ENCODE data around the gene KCNA3.

The KCNA3 gene

DNA sequence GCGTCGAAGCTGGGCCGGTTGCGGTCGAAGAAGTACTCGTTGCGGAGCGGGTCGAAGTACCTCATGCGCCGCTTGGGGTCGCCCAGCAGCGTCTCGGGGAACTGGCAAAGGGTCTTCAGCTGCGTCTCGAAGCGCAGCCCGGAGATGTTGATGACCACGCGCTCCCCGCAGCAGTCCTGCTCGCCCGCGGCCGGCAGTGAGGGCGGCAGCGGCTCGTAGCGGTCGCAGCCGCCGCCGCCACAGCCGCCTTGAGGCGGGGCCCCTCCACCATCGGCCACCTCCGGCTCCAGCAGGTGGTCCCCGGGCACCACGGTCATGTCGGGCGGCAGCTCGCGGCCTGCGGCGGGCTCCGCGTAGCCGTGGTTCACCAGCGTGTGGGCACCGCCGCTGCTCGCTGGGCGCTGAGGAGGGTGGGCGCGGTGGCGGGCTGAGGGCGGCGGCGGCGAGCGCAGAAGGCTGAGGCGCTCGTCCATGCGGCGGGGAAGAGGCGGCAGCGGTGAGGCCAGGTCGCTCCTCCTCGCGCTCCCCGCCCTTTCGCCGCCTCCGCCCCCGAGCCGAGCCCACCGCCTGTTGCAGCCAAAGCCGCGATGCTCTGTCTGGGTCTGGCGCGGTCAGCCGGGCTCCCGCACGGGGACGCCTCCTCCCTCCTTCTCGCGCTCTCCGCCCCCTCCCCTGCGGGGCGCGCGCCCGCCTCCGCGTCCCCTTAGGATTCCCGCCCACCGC is at the start of gene KCNA3:
KCNA3 (minus strand) TSS at position 604 of the 723 bp plus-strand sequence; CDS start at position 473, 131 bp downstream.
- DNase-seq = peak; percentile 88

DNA sequence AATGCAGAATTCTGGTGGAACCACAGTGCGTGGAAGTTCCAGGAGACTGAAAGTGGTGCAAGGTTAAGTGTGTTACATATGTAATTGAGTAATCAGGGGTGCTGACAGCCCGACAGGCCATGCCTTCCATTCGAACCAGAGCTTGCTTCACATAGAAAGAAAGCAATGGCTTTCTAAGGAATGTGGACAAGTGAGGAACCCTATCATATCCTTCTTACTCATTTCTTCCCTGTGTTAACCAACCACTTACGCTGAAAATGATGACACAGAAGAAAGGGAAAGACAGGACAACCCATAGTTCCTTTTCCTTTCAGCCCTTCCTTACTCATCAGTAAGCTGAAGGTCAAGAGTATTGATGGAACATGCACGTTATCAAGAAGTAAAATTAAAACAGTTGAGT is 48.1 kb upstream of the KCNA3 start:
- DNase-seq = no peak

DNA sequence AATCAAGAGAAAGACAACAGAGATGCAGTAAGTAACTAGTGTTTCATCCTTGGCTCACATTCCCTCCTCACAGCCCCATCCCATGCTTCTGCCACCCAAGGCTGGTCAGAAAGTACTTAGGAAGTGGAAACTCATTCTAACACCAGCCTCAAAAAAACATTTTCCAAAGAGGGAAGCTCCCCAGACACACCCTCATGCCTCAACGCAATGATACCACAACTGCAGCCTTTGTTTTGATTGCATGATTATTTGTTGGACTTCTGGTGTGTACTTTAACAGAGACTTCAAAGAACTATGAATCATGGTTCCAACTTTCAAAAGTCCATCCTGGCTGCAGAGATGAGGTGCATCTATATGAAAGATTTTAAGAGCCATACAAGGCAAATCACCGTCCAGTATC is 45.2 kb upstream of the KCNA3 start:
- DNase-seq = no peak

DNA sequence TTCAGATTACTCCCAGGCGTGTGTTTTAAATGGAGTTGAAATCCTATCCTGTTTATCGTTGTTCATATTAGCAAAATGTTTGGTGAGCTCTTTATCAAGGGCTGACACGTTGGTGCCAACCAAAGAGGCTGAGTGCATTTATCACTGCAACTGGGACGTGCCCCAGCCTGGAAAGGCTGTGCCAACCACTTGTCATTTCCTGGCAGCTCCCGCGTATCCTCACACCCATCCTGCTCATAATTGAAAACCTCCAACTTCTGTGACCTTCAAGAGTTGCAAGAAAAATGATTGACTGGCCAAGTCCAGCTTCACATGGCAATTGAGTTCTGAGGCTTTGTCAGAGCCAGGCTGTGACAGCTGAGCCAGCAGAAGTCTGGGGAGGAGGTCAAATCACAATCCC is 43.7 kb upstream of the KCNA3 start:
- no peak for DNase-seq

DNA sequence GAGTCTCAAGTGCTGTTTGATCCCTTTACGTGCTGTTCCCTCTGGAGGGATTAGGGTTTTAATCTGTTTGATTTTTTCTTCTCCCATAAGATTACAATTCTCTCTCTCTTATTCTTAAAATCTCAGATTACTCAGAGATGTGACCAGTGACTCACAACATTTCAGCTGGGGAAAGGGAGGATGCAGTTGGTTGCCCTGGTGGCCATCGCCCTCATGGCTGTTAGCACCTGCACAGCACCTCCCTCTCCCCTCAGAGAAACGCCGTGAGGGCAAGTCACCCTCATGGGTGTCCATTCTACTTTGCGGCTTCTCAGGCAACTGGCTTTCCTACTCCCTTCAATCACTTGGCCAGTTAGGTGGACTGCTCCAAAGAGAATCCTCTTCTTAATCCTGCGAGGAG is 42.4 kb upstream of the KCNA3 start:
- no peak for DNase-seq

DNA sequence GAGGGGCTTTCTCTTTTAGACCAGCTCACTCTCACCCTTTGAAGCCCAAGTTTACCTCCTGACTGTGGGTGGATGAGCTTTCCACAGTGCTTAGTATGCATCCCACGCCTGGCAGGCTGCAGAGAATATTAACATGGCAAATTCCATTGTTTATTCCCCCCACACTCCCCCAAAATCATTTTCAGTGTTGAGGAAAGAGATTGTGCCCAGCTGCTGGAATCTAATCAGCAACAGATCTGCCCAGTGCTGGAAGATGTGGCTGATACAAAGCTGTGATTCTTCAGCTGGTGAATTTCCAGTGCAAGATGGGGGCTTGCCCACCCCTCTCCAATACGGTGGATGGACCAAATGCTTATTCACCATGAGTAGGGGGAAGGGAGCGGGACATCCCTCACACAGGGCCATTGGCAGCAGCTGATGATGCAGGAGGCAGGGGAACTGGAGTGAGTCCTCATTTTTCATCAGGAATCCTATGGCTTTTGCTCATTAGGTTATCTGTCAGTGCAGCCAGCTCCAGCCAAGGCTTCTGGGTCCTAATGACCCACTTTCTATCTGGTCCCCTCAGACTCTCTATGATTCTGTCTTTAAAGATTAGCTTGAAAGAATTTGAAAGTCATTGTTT is 39.7 kb upstream of the KCNA3 start:
- DNase-seq = no peak

DNA sequence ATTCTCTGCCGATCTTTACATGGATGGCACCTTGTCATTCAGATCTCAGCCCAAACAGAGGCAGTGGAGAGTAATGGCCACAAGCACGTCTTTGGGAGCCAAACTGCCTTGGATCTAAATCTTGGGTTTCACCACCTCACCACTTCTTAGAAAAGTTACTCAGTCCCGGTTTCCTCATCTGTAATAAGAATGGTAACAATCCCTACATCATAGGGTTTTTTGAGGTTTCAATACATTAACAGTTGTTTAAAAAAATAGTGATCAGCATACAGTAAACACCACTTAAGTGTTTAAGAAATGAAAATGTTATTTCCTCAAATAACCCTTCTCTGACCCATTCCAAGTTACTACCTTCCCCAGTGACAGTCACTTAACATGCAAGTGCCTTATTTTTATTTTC is 38.5 kb upstream of the KCNA3 start:
- DNase-seq = no peak

DNA sequence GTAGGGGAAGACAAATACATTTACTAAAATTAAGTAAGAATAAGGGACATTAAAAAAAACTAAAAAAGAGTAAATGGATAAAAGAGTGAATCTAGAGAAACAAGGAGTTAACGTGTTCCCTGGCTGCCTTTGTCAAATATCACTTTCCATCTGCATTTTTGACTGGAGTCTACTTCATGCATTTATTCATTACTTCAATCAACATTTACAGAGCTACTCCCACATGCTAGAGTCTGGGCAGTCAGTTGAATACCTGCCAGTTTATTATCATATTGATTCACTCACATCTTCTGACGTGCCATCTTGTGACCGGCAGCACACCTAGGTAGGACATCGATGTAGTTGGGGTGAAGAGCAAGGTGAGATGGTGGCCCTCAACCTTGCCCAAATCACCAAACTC is 35.6 kb upstream of the KCNA3 start:
- no peak for DNase-seq

DNA sequence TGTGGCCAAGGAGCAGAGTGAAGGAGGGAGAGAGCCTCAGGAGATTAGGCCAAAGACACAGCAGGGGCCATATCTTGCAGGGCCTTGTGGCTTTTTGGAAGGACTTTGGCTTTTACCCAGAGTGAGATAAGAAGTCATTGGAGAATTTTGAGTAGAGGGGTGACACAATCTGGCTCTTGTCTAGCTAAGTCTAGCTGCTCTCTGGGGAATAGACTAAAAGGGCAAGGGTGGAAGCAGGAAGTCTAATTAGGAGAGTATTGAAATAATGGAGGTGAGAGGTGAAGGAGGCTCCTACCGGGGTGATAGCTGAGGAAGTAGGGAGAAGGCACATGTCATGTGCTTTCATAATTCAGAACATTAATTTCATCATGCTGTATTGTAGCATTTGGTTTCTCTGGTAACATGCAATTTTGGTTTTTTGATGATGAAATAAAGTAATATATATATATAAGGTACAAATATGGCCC is 34.3 kb upstream of the KCNA3 start:
- DNase-seq = no peak

DNA sequence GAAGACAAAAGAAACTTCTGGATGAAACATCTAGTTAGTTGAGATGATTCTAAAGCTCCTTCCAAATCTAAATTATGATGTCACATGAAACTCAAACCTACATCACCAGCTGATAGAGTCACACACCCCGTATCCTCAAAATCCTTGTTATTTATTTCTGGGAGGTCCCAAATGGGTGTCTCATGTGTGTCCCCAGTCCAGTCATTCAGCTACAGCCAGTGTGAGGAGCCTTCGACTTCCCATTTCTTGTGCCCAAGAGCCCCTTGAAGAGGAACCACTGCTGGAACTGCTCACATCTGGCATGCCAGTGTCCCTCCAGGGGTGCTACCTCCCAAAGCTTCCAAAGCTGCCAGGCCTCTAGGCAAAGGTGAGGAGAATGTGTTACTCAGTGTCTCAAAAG is 32.5 kb upstream of the KCNA3 start:
- DNase-seq = no peak

DNA sequence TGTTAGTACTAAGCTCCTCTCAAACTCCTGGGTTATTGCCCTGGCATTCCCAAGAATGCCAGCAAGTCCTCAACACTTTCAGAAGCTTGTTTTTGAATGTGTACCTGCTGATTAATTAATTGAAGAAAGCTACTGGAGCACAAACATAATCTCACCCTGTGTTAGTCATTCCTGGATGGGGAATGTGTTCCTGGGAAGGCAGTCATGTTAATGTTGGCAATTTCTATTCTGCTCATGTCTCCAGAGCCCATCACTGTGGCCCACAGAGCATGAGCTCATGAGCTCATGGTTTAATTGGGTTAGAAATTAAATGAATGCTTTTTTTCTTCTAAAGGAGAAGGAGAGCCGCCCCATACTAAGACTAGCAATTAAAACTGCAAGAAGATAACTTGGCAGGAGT is 31.9 kb upstream of the KCNA3 start:
- DNase-seq = no peak

DNA sequence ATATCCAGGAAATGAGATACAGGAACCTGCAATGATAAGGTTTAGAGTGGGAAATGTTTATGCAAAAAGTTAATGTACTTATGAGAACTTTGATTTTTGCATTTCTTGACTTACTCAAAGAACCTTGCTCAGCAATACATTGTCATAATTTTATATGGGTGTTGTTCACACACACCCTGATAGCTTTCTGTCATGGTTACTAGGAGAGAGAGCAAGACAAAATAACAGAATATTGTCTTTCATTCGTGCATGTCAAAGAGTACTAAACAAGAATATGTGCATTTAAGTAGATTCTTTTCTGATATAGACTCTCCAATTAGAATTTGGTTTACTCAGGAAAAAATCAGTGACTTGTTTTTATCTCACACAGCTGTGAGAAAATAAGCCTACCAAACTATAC is 27.5 kb upstream of the KCNA3 start:
- no peak for DNase-seq

DNA sequence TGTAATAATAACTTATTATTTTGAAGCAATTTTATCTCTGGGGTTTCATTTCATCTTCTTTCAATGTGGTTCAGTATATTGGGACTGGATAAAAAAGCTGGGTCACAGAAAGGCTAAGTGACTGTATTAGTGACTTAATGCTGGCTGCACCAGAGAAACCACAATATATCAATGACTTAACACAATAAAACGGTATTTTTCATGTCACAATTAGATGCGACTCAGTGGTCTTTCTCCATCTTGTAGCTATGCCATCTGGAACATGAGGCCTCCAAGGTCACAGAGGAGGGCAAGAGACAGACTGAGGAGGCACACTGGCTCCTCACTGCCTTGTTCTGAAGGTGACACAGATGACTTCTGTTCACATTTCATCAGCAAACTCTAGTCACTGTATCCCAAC is 26.0 kb upstream of the KCNA3 start:
- no peak for DNase-seq

DNA sequence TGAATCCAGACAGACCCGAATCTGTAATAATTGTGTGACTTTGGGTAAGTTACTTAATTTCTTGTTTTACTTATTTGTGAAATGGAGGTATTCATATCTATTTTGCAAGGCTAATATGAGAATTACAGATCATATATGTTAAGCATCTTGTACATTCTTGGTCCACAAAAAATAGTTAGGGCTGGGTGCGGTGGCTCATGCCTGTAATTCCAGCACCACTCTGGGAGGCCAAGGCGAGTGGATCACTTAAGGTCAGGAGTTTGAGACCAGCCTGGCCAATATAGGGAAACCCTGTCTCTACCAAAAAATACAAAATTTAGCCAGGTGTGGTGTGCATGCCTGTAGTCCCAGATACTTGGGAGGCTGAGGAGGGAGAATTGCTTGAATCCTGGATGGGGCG is 22.9 kb upstream of the KCNA3 start:
- DNase-seq = no peak

DNA sequence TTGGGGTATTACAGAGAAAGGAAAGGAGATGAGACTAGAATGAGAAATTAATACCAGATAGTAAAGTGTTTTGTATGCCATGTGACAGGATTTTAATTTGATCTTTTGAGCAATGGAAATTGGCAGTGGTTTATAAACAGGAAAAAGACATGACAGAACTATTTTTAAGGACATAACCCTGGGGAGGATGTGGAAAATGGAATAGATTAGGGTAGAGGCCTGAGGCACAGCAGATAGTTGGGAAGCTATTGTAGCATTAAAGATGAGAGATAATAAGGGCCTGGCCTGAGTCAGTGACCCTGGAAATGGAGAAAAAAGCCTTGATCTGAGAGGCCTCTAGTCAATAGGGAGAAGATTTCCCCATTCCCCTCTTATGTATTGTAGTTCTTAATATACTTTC is 22.1 kb upstream of the KCNA3 start:
- no peak for DNase-seq

DNA sequence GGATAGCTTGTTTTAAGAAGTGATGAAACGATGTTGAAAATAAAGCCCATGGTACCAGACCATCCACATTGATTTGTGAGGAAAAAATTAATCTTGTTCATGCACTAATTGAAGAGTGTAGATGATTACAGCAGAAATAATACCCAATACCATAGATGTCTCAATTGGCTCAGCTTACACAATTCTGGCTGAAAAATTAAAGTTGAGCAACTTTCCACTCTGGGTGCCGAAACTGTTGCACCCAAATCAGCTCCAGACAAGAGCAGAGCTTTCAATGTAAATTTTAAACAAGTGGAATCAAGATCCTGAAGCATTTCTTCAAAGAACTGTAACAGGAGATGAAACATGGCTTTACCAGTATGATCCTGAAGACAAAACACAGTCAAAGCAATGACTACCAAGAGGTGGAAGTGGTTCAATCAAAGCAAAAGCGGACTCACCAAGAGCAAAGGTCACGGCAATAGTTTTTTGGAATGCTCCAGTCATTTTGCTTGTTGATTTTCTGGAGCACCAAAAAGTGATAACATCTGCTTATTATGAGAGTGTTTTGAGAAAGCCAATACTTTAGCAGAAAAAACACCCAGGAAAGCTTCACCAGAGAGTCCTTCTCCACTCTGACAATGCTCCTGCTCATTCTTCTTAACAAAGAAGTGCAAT is 16.1 kb upstream of the KCNA3 start:
- DNase-seq = no peak

DNA sequence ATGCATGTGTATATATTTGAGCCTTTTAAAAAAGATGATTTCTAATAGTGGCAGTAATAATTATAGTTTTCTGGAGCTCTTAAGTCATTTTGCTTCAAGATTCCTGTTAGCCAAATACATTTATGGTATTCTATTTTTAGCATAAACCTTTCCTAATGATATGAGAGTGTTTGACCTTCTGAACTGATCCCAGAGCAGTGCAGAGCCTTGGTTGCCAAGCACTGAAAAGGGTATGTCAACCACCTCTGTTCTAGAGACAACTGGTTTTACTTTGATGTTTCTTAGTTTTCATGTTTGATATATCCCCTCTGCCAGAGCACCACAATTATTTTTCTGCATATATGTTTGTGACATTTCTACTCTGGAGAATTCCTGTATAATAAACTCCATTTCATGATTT is 15.1 kb upstream of the KCNA3 start:
- DNase-seq = no peak

DNA sequence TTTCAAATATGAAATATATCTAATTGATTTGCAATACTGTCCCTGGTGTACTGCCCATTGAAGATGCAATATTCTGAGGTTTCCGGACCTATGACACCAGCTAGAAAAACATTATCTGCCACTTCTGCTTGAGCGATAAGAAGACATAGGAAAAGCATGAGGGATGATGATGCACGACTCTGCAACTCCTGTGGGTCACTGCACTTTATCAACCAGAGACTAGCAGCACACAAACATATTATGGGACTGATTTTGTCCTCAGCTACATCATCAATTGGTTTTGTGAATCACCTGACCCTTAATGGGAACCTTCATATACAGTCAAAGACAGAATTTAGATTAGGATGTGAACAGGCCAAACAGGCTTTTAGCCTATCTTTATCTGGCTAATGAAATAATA is 13.8 kb upstream of the KCNA3 start:
- no peak for DNase-seq

DNA sequence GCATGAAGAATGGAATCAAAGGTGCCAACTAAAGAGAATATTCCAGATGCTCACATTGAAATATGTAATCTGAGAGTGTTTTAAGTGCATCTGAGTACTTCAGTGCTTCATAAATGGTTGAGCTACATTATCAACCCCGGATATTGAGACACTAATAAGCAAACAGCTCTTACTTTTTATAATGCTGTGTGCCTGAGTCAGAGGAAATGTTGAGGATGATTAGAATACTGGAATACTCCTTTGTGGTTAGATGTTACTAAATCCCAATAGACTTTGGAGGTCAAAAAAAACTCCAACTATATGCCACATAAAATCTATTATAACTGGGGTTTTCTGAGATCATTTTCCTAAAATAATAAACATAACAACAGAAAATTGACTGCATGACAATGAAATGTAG is 12.5 kb upstream of the KCNA3 start:
- no peak for DNase-seq

DNA sequence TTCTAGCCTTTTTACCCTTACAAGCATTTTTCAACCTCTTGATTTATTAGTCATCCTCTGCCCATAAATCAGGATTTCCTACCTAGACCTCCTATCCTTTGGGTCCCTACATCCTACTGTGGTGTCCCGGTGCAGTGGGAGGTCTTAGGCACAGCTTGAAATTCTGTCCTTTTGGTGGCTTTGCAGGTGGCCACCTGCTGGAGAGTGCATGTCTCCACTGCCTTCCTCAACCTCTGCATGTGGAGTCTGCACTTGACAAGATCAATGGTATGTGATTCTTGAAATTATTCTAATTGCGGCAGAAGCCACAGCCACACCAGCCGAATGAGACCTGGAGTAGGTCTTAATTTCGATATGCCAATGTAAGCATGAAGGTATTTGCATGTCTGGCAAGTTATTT is 11.4 kb upstream of the KCNA3 start:
- peak; percentile 49 for DNase-seq

DNA sequence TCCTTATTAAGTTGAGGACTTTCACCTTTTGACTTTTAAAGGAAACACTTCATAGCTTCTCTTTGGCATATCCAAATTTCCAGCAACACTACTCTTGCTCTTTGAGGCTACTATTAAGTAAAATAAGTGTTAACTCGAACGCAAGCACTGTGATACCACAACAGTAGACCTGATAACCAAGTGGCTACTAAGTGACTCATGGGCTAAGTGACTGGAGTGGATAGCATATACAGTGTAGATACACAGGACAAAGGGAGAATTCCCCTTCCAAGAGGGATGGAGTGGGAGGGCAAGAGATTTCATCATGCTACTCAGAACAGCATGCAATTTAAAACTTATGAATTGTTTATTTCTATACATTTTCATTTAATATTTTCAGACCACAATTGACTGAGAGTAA is 9.8 kb upstream of the KCNA3 start:
- DNase-seq = no peak

DNA sequence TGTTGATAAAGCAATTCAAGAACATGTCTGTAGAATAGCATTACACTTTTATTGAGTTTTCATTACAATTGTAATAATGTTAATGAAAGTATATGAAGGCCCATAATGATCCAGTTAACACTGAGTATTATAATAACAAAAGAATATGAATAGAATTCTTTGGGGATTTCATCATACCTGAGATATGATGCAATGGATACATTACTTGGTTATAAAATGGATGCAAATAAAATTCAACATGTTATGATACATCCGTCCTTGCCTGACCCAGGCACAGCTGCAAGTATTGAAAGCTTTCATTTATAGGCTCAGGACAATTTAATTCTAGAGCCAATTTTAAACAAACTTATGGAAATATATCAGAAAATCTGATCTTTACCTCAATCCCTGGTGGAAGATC is 8.2 kb upstream of the KCNA3 start:
- no peak for DNase-seq

DNA sequence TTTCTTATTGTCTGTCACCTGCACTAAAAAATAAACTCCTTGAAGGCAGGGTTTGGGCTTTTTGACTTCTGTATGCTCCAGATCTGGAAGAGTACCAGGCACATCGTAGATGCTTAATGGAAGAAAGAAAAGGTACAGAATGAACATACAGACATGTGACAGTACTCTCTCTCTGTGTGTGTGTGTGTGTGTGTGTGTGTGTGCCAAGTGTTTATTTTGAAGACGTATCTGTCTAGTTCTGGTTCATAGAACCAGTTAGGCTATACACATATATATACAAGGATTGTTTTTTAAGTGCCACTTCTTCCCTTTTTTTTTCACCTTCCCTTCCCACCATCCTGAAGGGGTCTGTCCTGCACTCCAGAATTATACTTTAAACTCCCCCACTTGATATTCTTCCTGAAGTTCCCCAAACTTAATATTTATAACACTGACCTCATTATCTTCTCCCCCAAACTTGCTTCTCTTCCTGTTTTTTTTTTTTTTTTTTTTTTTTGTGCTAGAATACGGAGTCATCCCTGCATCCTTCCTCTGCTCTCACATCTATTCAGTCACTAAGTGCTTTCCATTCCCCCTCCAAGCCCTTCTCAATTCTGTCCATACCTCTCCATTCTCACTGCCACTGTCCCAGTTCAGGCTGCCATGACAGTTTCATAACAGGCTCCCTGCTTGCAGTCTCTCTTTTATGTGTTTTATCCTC is 5.4 kb upstream of the KCNA3 start:
- DNase-seq = no peak

DNA sequence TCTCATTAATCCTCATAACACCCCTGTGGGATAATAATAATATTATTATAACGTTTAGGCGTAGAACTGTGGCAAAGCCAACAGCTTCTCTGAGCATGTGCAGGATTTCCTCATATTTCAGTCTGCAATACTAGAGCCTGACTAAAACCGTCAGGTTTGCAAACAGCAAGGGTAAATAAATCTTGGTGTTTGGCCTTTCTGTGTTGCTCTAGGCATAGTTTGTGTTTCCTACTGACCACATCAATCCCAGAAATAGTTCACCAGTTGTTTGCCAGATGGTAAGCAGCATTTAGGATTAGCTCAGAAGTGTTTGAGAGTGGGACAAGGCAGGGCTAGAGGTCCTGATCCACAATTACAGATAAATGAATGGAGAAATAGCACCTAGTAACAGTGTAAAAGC is 2.8 kb upstream of the KCNA3 start:
- no peak for DNase-seq

Measured in CD4-positive, alpha-beta T cell treated with Interleukin-12 subunit alpha and Interleukin-12 subunit beta, for 1 hour (primary cell).